H1 (cell line): ENCODE data around the gene RNF182.

Experiments used
- FOSL1 ChIP-seq: IDR thresholded peaks from 2 replicates; pipeline ENCODE4 v1.6.1; 2011; ENCODE audit warnings: mild to moderate bottlenecking, low read depth, low read length, moderate library complexity; ENCODE audit not compliant: insufficient read depth
- JUND ChIP-seq: IDR thresholded peaks from 2 replicates; pipeline ENCODE4 v1.6.1; 2011; ENCODE audit warnings: mild to moderate bottlenecking, improper control_type of control experiment, low read length
- POLR2A ChIP-seq, 2 experiments: IDR thresholded peaks; 1 replicate in 1 of 2; 2 replicates in 1 of 2; pipeline ENCODE4 v1.6.1; 2011; ENCODE audit warnings: low read depth in 2 of 2, low read length in 2 of 2, mild to moderate bottlenecking in 2 of 2; ENCODE audit errors: control extremely low read depth in 1 of 2
- POLR2AphosphoS5 ChIP-seq: IDR thresholded peaks from 2 replicates; pipeline ENCODE4 v1.6.1; 2011; ENCODE audit warnings: low read depth, low read length
- RAD21 ChIP-seq, 2 experiments: IDR thresholded peaks in 1 of 2; conservative IDR thresholded peaks in 1 of 2; 2 replicates each; pipeline ENCODE4 v1.6.1; 2011; ENCODE audit warnings: low read depth in 2 of 2, low read length in 2 of 2, improper control_type of control experiment in 1 of 2, inconsistent platforms in 1 of 2, mild to moderate bottlenecking in 1 of 2, moderate library complexity in 1 of 2
- RBBP5 ChIP-seq: IDR thresholded peaks from 2 replicates; pipeline ENCODE4 v1.7.1; 2012; ENCODE audit warnings: low read depth, mild to moderate bottlenecking, inconsistent platforms, low read length, moderate library complexity, borderline replicate concordance
- SP1 ChIP-seq: IDR thresholded peaks from 2 replicates; pipeline ENCODE4 v1.6.1; 2011; ENCODE audit warnings: low read depth, low read length
- SP2 ChIP-seq: IDR thresholded peaks from 2 replicates; pipeline ENCODE4 v1.6.1; 2012; ENCODE audit warnings: mild to moderate bottlenecking, low read length, inconsistent platforms
- SP4 ChIP-seq: IDR thresholded peaks from 2 replicates; pipeline ENCODE4 v1.6.1; 2012; ENCODE audit warnings: low read length, inconsistent platforms
- TBP ChIP-seq: IDR thresholded peaks from 2 replicates; pipeline ENCODE4 v1.6.1; 2011; ENCODE audit warnings: low read depth, low read length, improper control_type of control experiment
- TEAD4 ChIP-seq: IDR thresholded peaks from 2 replicates; pipeline ENCODE4 v1.6.1; 2012; ENCODE audit warnings: low read depth, low read length, inconsistent platforms, mixed read lengths
- TF ChIP-seq, protein P1 (sequence below), 3 experiments: IDR thresholded peaks; 1 replicate in 2 of 3; 2 replicates in 1 of 3; pipeline versions ENCODE4 v1.5.1 to v1.6.1; 2011; ENCODE audit warnings: low read length in 3 of 3, mild to moderate bottlenecking in 3 of 3, inconsistent platforms in 2 of 3, low read depth in 1 of 3, moderate library complexity in 1 of 3; ENCODE audit not compliant: insufficient read depth in 1 of 3; ENCODE audit errors: control extremely low read depth in 1 of 3
- TF ChIP-seq, protein P2 (sequence below): IDR thresholded peaks from 2 replicates; pipeline ENCODE4 v1.6.1; 2012; ENCODE audit warnings: inconsistent platforms

DNA sequence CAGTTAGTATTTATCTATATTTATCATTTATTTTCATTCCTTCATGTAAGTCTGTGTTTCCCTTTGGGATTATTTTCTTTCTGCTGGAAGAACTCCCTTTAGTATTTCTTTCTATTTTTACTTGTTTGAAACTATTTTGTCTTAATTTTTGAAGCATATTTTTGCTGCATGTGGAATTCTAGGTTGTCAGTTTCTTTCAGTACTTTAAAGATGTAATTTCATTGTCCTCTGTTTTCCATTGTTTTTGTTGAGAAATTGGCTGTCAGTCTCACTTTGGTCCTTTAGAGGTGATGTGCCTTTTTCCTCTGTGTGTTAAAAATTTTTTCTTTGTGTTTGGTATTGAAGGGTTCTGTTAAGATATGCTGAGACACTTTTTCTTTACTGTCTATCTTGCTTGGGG, 17.1 kb downstream of the RNF182 start:
- no peak for TF ChIP-seq FOSL1
- no peak for TF ChIP-seq SP4
- no peak for TF ChIP-seq TEAD4
- TF ChIP-seq TBP: no peak
- TF ChIP-seq RBBP5: no peak
- TF ChIP-seq POLR2A (IDR thresholded peaks at IDR 0.05; ENCODE audit: control extremely low read depth in 1 of 2, low read depth in 2 of 2, low read length in 2 of 2): no peak
- TF ChIP-seq, protein P1, sequence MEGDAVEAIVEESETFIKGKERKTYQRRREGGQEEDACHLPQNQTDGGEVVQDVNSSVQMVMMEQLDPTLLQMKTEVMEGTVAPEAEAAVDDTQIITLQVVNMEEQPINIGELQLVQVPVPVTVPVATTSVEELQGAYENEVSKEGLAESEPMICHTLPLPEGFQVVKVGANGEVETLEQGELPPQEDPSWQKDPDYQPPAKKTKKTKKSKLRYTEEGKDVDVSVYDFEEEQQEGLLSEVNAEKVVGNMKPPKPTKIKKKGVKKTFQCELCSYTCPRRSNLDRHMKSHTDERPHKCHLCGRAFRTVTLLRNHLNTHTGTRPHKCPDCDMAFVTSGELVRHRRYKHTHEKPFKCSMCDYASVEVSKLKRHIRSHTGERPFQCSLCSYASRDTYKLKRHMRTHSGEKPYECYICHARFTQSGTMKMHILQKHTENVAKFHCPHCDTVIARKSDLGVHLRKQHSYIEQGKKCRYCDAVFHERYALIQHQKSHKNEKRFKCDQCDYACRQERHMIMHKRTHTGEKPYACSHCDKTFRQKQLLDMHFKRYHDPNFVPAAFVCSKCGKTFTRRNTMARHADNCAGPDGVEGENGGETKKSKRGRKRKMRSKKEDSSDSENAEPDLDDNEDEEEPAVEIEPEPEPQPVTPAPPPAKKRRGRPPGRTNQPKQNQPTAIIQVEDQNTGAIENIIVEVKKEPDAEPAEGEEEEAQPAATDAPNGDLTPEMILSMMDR (IDR thresholded peaks at IDR 0.05; ENCODE audit: control extremely low read depth in 1 of 3, insufficient read depth in 1 of 3, low read depth in 1 of 3, low read length in 3 of 3): no peak
- TF ChIP-seq SP1: no peak
- TF ChIP-seq, protein P2, sequence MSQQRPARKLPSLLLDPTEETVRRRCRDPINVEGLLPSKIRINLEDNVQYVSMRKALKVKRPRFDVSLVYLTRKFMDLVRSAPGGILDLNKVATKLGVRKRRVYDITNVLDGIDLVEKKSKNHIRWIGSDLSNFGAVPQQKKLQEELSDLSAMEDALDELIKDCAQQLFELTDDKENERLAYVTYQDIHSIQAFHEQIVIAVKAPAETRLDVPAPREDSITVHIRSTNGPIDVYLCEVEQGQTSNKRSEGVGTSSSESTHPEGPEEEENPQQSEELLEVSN: no peak
- TF ChIP-seq POLR2AphosphoS5: no peak
- TF ChIP-seq RAD21 (IDR thresholded peaks at IDR 0.05 in 1 of 2, conservative IDR thresholded peaks at IDR 0.05 in 1 of 2; ENCODE audit: low read depth in 2 of 2, low read length in 2 of 2): no peak
- TF ChIP-seq JUND: no peak
- no peak for TF ChIP-seq SP2
